Right hindlimb (tissue), 1 donor: Measurements from ENCODE around the gene RPP40.
"Not testable (repeated sequence)": the region's sequence is repeated elsewhere in the genome, so short reads cannot be mapped to it uniquely, and the experiment has no call there.

Source experiments
- DNase-seq: peaks from one replicate; pipeline ENCODE4 v3.0.0-alpha.2; 2018

The RPP40 gene

DNA sequence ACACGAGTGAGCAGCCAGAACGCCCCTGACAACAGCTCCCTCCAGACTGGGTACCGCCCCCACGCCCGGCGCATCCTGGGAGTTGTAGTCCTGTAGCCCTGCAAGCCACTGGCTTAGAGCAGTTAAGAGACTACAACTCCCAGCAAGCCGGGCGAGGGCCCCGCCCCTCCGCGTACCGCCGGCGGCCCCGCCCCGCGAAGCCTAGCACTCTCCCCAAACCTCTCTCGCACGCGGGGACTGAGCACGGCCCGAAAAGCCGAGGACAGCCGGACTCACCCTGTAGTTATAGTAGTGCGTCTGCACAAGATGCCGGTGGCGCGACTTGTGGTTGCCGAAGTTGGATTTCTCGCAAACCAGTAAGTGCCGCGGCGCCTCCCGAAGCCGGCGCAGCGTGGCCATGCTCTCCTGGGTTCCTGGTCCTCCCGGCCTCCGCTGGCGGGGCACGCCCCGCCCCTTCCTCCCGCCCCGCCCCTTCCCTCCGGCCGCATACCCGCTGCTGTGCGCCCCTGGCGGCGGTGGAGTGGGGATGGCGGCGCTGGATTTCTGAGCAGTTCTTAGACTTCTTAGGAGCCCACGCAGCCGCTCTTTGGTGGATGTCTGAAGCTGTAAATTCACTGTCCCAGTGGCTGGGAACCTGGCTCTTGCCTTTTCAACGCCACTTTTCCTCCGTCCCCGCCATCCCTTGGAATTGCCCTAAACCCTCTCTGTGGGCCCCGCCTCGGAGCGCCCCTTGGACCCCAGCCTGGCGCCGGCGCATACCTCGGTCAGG, at the start of gene RPP40:
RPP40 (minus strand) TSS at position 434 of the 769 bp plus-strand sequence; CDS start at position 399, 35 bp downstream.
- DNase-seq: peak; percentile 99

- no peak for DNase-seq
Measured at GRCh38 chr6:5053038-5053437, 49.2 kb upstream of the RPP40 start.

- DNase-seq: no peak
Measured at GRCh38 chr6:5051394-5051793, 47.6 kb upstream of the RPP40 start.

DNA sequence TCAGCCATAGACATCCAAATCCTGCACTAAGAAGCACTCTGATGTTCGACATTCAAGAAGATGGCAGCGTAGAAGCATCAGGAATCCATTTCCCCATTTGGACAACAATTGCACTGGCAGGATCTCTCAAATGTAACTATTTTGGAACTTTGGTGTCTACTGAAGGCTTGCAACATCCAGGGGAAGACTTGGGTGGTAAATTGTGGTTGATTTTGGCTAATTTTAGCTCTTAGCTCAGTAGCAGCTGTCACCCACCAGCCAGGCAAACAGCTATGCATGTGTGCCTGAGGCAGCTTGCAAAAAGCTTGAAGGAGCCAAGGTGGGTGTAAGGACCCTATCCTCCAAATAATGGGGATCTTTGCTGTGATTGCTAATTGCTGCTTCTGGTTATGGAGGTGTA, 46.2 kb upstream of the RPP40 start:
- no peak for DNase-seq

- DNase-seq: peak; percentile 64
Measured at GRCh38 chr6:5046430-5046829, 42.6 kb upstream of the RPP40 start.

DNA sequence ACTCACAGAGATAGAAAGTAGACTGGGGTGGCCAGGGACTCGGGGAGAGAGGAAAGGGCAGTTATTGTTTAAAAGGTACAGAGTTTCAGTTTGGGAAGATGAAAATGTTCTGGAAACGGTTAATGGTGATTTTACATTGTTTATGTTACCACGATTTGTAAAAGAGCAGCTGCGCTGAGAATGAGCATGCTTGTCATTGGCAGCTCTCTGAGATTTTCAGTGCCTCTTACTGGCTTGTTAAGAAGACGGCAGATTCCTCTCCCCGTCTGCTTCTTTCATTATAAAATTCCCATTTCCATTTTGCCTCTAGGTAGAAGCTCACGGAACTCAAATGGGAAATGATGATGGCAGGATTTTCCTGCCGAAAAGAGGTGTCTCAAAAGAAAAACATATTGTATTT, 41.6 kb upstream of the RPP40 start:
- DNase-seq: no peak

- no peak for DNase-seq
Measured at GRCh38 chr6:5044866-5045265, 41.0 kb upstream of the RPP40 start.

DNA sequence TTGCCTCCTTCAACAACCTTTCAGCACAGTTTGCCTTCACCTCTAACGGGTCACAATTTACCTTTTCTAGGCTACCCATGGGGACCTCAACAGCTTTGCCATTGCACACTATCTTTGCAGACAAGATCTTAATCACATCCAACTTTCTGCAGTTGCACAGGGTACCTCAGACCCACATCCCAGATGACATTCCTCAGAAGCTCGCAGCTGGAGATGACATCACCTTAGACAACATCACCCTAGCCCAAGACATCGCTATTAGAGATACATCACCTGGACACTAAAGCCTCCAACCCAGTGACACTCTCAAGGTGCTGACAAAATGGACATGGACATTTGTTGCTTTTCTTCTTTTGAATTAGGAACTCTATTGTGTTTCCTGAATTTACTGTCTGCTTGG, 38.6 kb upstream of the RPP40 start:
- DNase-seq: no peak

- DNase-seq: no peak
Measured at GRCh38 chr6:5041955-5042354, 38.1 kb upstream of the RPP40 start.

GRCh38 chr6:5036269-5036668, 32.4 kb upstream of the RPP40 start:
- peak; percentile 58 for DNase-seq

DNA sequence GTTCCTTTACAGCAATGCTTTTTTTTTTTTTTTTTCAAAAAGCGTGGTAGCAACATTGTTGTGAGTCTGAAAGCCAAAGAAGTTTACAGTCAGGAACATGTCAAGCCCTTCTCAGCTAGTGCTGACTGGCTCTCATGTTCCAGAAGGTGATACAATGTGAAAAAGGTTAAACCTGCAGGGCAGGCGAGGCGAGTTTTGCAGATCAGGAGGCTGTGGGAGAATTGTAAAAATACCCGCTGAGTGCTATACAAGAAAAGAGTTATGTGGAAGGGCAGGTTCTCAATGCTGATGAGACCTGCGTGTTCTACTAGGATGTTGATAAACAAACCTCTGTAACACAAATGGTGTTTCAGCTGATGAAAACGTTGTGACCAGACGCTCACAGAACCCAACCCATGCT, 30.9 kb upstream of the RPP40 start:
- no peak for DNase-seq

GRCh38 chr6:5034328-5034727, 30.5 kb upstream of the RPP40 start:
- DNase-seq: no peak

GRCh38 chr6:5033214-5033904, 29.5 kb upstream of the RPP40 start:
- DNase-seq: not testable (repeated sequence)

DNA sequence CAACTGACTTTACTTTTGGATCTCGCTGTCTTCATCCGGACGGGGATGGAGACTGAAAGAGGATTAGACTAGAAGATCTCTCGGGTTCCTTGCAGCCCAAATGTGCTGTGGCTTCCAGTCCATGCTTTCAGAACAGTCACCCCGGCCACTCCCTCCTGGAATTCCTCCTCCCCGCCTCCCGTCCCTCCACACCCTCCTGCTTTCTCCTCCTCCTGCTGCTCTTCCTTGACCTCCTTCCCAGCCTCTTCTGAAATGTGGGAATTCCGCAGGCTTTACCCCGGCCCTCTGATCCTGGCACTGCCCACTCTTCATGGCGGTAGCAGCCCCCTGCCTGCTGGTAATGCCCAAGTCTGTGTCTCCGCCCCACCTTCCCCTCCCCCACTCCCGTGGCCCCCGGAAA, 28.9 kb upstream of the RPP40 start:
- not testable (repeated sequence) for DNase-seq

- no peak for DNase-seq
Measured at GRCh38 chr6:5031150-5031549, 27.3 kb upstream of the RPP40 start.

DNA sequence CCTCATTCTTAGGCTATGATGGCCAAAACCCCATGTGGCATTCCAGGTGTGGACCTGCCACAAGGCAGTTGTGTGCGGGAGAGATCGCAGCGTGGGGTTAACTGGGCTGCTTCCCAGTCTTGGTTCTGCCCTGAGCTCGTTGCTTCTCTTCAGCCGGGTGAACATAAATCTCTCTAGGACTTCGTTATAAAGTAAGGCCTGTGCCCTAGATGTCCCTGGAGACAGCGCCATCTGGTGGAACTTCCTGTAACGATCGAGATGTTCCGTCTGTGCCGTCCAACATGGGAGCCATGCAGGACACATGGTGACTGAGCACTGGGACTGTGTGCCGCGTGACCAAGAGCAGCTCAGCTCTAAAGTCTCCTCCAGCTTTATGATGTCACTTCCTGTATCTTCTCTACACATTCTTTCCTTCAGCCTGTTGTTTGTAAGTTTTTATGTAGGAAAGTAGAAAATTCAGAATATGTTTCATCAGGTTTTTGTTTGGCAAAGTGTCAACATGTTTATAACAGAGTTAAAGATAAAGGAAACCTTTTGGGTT, 26.8 kb upstream of the RPP40 start:
- peak; percentile 78 for DNase-seq

- no peak for DNase-seq
Measured at GRCh38 chr6:5029609-5030008, 25.8 kb upstream of the RPP40 start.

- no peak for DNase-seq
Measured at GRCh38 chr6:5028921-5029320, 25.1 kb upstream of the RPP40 start.

DNA sequence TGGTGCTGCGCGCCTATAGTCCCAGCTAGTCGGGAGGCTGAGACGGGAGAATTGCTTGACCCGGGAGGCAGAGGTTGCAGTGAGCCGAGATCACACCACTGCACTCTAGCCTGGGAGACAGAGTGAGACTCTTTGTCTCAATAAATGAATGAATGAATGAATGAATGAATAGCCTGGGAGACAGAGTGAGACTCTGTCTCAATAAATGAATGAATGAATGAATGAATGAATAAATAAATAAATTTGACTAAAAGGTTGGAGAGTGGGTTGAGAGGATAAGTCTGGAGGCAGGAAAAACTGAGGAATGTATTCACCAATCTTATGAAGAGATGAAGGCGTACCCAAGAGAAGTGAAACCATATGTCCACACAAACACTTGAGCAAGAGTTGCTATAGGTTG, 24.5 kb upstream of the RPP40 start:
- no peak for DNase-seq

DNA sequence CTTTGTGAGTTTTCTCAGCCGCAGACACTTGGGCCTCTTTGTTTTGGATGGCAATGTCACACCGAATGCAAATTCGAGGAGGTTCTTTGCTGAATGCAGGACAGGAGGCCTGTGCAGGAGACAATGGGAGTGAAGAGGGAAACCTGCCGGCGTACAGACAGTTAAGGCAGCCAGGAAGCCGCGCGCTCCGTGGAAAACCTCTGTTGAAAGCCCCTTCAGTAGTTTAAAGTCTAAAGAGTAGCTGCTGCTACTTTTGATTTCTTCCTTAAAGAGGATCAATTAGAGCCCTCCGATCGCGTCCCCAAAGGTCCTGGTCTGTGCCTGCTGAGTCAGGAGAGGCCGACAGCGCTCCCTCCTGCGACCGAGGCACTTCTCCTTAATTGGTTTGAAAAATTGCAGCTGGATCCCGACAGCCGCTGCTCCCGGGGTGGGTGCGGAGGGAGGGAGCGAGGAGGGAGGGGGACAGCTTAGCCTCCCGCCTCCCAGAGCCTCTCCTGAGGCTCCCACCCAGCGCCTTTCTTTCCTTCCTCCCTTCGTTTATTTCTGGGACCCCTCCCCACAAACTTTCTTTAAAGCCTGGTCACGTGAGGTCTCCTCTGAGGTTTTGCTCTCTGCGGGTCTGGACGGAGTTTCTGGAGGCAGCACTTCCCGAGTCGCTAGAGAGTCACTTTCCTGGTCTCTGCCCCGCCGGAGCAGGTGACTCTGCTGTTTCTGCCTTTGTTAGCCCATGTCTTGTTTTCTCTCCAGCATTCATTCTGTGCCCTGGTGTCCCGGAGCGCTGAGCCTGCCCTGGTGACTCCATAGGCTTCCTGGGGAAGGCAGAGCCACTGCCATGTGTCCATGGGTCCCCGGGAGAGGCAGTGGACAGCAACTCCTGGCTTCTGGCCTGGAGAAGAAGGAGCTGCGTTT, 22.3 kb upstream of the RPP40 start:
- peak; percentile 76 for DNase-seq

GRCh38 chr6:5023923-5024322, 20.1 kb upstream of the RPP40 start:
- DNase-seq: no peak

- DNase-seq: no peak
Measured at GRCh38 chr6:5020142-5020541, 16.3 kb upstream of the RPP40 start.

DNA sequence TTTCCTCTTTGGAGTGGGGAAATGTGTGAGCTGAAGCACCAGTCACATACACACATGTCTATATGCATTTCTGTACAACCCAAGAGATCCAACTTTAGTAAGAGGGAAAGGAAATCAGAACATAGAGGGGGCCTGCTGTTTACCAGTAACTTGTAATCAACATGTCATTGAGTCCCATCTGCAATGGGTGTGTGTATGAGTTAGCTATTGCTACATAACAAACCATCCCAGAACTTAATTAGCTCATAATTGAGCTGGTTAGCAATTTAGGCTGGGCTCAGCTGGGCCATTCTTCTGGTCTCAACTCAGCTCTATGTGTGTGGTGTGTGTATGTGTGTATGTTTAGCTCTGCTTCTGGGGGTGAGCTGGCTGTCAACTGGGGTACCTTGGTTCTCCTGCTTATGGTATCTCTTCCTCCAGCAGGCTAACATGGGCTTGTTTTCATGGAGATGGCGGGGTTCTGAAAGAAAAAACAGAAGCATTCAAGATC, 10.3 kb upstream of the RPP40 start:
- DNase-seq: no peak
